Non-pigmented ciliary epithelial cell (primary cell): ENCODE results near the gene JPH2.

Source experiments
- DNase-seq: peaks from one replicate; pipeline ENCODE4 v3.0.0-alpha.2; 2010; ENCODE audit warnings: low read depth

Gene JPH2

DNA sequence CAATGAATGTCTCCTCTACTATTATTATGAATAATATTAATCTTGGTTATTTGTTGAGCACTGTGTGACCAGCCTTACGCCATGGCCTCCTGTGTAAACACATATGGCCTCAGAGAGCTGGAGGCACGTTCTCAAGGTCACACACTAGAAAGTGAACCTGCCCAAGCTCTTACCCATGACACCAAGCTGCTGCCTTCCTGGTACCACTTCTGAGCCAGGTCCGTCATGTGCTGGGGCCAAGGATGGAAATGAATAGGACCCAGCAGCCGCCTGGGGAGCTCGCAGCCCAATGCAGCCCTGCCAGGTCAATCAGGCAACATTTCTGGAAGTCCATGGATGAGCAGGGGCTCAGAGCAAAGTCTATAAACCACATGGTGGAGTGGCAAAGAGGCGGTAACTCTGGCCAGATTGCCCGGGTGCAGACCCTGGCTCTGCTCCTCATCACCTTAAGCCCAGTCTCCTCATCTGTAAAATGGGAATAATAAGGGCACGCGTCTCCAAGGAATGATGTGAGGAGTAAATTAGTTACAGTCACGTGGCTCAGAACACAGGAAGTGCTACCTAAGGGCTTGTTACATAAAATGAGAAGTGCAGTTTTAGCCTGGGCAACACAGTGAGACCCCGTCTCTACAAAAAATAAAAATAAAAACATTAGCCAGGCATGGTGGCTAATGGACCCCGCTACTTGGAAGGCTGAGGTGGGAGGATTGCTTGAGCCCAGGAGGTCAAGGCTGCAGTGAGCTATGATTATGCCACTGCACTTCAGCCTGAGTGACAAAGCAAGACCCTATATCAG, 61.5 kb downstream of the JPH2 start:
- no peak for DNase-seq

- DNase-seq = no peak
Observed at GRCh38 chr20:44123874-44124535, 63.0 kb downstream of the JPH2 start.

- no peak for DNase-seq
Observed at GRCh38 chr20:44123251-44123650, 63.7 kb downstream of the JPH2 start.

- no peak for DNase-seq
Observed at GRCh38 chr20:44120676-44121425, 66.1 kb downstream of the JPH2 start.

DNA sequence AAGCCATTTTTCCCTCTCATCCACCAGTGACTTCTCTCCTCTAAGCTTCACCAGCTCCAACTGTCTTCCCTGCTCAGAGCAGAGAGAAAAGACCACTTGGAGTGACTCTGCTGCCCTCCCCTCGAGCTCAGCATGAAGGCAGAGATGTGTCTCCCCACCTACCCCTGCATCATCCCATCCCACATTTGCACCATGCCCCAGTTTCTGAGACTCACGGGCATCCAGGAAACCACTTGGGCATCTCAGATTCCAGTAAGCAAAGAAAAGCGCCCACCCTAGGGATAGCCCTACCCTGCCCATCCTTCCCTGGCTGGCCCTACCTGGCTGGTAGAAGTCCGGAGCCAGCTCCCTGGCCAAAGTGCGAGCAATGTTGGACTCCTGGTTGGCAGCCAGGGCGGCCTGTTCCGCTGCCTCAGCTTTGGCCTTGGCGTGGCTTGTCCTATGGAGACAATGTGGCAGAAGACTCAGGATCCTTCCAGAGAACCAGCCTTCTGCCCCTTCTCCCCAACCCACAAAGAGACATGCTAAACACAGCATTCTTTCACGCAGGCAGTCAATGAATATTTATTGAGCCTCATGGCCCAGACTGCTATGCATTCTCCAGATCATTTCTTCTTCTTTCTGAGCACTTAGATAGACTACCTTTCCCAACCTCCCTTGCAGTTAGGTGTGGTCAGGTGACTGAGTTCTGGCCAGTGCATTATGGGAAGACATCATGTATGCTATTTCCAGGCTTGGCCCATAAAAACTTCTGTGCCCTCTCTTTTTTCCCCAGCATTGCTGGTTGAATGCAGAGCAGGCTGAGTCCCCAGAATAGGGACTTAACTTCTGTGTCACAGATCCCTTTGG, 68.6 kb downstream of the JPH2 start:
- no peak for DNase-seq

GRCh38 chr20:44117296-44118184, 69.4 kb downstream of the JPH2 start:
- DNase-seq = no peak

GRCh38 chr20:44115762-44116644, 71.0 kb downstream of the JPH2 start:
- DNase-seq = no peak

DNA sequence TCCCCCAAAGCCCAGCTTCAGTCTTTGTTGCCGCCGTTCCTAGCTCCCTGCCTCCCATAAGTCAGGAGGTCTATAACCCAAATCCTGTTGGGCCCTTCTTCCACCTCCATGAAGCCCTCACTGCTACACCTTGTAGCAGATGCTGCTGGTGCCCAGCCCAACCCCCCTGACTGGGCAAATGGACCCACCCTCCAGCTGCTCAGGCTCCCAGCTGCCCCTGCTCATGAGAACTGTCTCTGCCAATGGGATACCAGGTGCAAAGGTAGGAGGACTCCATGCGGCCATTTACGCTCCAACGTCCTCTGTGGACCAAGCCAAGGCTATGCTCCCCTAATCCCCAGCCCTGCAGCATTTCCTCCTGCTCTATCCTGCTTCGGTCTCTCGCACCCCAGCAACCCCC, 71.8 kb downstream of the JPH2 start:
- no peak for DNase-seq

DNA sequence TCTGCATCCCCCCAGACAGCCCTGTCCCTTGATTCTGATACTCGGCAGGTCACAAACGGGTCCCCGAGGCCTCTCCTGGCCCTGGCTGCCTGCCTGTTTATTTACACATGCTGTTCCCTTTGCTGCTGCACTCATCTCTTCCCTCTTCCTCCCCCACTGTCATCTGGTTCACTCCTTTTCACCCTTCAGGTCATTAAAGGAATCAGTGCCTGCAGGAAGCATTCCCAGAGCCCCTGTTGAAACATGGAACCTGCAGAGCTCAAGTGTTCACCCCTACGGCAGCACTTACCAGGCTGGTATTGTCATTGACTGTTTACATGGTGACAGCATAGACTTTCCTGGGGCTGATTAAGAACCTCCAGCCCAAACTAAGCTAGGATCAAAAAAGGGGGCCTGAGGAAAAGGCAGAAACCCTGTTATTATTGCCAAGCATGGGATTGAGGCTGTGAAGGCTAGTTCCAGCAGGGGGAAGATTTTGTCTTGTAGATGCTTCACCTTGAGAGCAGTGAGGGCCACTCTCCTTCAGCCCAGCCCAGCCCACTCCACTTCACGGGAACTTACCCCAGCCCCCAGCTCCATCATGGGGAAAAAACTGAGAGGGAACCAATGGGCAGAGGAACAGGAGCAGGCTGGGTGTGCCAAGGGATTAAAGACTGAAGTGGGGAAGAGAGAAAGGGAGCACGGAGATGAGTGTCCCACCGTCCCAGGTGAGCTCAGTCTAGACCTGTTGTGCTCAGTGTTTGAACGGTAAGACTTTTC, 73.2 kb downstream of the JPH2 start:
- DNase-seq = no peak

DNA sequence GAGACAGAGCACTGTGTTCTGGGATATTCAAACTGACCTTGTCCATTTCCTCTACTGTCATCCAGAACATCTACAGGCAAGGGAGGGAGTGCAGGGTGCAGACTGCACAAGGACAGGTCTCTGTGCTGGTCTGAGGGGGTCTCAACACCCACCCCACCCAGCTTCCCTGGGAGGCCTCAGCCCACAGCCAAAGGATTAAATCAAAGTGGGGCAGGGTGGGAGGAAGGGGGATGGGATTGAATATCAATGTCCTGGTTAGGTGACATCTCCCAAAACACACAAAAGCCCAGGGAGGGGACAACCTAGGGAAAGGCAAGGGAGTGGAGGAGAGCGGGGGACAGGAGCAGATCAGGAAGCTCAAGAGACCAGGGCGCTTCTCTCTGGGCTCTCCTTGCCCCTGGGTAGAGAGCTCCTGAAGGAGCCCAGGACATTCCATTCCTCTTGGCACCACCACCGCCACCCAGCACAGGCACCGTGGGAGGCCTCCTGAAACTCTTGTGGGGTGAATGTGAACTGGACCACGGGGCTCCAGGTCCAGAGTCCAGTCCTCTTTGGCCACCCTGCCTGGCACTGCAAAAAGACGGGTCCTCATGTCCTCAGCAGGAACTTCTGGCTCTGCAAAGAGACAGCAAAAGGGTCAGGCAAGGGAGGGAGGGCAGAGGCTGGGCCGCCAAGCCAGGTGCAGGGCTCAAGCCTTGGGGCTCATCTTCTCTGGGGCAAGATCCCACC, 73.9 kb downstream of the JPH2 start:
- no peak for DNase-seq

GRCh38 chr20:44112456-44112855, 74.5 kb downstream of the JPH2 start:
- DNase-seq = no peak

GRCh38 chr20:44111712-44112335, 75.2 kb downstream of the JPH2 start:
- DNase-seq = no peak

- DNase-seq = no peak
Observed at GRCh38 chr20:44110816-44111568, 76.0 kb downstream of the JPH2 start.

DNA sequence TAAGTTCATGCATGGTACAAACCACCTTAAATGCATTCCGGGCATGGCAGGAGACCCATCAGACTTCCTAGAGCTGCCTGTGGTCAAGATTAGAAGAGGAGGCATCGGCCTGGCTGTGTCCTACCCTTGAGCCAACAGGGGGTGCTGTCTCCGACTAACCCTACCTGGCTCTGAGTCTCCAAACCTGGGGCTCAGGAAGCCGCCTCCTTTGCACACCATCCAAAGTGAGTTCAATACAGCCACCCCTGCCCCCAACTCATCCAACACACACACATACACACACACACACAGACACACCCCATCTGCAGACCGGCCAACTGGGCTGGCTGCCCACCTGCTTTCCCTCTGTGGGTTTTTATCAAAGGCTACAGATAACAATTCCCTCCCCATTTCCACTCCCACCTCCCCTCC, 77.0 kb downstream of the JPH2 start:
- DNase-seq = no peak

- DNase-seq = no peak
Observed at GRCh38 chr20:44106615-44107014, 80.4 kb downstream of the JPH2 start.

DNA sequence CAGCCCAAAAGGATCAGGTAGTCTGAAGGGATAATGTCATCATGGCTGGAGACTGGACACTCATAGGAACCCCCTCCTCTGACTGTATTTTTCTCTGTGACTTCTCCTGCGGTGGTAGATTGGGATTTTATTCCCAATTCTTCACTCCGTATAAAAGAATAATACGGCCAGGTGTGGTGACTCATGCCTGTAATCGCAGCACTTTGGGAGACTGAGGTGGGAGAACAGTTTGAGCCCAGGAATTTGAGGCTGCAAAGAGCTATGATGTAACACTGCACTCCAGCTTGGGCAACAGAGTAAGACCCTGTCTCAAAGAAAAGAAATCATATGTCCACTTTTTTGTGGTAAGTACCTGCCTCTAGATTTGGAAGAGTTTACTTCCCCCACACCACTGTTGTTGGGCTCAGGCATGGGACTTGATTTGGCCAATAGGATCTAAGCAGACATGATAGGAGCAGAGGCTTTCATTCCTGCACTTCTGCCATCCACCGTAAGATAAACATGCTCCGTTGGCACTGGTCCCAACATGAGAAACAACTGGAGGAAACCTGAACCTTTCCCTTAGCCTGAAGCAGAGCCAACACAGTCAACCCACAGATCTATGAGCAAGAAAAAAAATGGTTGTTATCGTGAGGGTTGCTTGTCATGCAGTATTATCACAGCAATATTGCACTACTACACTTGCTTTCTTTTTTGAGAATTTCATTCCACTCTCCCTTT, 82.0 kb downstream of the JPH2 start:
- DNase-seq = peak; percentile 50

DNA sequence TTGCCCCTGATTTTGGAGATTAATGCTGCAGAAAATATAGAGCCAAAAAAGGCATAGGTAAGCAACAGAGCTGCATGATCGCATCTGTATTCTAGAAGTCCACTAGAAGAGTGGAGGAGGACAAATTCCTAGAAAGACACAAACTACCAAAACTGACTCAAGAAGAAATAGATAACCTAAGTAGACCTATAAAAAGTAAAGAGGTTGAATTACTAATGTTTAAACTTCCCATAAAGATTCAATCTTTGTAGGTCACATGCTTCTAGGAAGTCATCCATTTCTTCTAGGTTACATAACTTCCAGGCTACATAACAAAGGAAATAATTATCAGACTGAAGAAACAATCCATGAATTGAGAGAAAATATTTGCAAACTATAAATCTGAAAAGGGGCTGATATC, 84.4 kb downstream of the JPH2 start:
- no peak for DNase-seq
